Mesothelial cell of epicardium (in vitro differentiated cells): ENCODE data around the gene ANAPC2. TPM values are rescaled to one million over a fixed set of nuclear protein-coding genes. Genes with fewer than 3 reads are reported as not detected.

Source experiments
- DNase-seq, 2 experiments: peaks; one replicate each; pipeline ENCODE4 v3.0.0; 2021; ENCODE audit warnings: low spot score in 2 of 2; ENCODE audit not compliant: unreplicated experiment in 2 of 2
- H3K27ac Mint-ChIP-seq: 2 replicates; pipeline ENCODE4 v1.8.0; 2021; ENCODE audit warnings: mixed read lengths
- H3K27me3 Mint-ChIP-seq: 2 replicates; pipeline ENCODE4 v1.8.0; 2021; ENCODE audit warnings: low read depth, mixed read lengths
- H3K36me3 Mint-ChIP-seq: 2 replicates; pipeline ENCODE4 v1.8.0; 2021; ENCODE audit warnings: mixed read lengths
- H3K4me1 Mint-ChIP-seq: 2 replicates; pipeline ENCODE4 v1.8.0; 2021; ENCODE audit warnings: mixed read lengths
- H3K4me3 Mint-ChIP-seq: 2 replicates; pipeline ENCODE4 v1.8.0; 2021; ENCODE audit warnings: mild to moderate bottlenecking, moderate library complexity, mixed read lengths
- H3K9me3 Mint-ChIP-seq: 2 replicates; pipeline ENCODE4 v1.8.0; 2021; ENCODE audit warnings: mixed read lengths
- total RNA-seq: library from RNA; stranded (reverse); gene quantifications from 3 replicates; pipeline ENCODE4 v1.2.1, GENCODE V29; 2021
- TF ChIP-seq, protein P1 (sequence below): fragments of 200-600 bp; sonication (generic); IDR thresholded peaks from one replicate; pipeline ENCODE4 v1.5.0; 2021; ENCODE audit warnings: antibody characterized with exemption; ENCODE audit not compliant: unreplicated experiment

Gene ANAPC2
- total RNA-seq, 1 donor from 2014 or later, result 89.3 TPM

DNA sequence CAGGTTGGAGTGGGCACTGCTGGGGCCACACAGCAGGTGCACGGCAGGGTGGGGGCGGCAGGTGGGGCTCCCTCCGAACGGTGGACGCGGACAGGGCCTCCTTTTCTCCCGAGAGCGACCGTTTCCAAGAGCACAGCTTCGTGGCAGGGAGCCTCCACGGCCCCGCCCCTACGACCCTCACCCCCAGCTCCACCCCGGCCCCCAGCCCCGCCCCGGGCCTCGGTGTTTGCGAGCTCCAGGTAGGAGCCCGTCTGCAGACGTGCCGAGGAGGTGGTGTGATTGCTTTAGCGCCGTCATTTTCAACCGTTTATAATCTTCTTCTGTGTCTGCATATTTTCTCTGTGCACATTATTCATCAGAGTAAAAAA lies 40.6 kb downstream of the ANAPC2 start:
- no peaks in the 10 kb centered on the region for H3K4me1 Mint-ChIP-seq
- no peak overlapping the region for H3K27ac Mint-ChIP-seq
- TF ChIP-seq, protein P1, sequence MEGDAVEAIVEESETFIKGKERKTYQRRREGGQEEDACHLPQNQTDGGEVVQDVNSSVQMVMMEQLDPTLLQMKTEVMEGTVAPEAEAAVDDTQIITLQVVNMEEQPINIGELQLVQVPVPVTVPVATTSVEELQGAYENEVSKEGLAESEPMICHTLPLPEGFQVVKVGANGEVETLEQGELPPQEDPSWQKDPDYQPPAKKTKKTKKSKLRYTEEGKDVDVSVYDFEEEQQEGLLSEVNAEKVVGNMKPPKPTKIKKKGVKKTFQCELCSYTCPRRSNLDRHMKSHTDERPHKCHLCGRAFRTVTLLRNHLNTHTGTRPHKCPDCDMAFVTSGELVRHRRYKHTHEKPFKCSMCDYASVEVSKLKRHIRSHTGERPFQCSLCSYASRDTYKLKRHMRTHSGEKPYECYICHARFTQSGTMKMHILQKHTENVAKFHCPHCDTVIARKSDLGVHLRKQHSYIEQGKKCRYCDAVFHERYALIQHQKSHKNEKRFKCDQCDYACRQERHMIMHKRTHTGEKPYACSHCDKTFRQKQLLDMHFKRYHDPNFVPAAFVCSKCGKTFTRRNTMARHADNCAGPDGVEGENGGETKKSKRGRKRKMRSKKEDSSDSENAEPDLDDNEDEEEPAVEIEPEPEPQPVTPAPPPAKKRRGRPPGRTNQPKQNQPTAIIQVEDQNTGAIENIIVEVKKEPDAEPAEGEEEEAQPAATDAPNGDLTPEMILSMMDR, result no peak
- no peak for DNase-seq
- H3K9me3 Mint-ChIP-seq, result no peaks in the 10 kb centered on the region
- H3K27me3 Mint-ChIP-seq, result peaks cover 32% of the 10 kb centered on the region
- no peaks in the 10 kb centered on the region for H3K36me3 Mint-ChIP-seq
- H3K4me3 Mint-ChIP-seq, result no peak overlapping the region

DNA sequence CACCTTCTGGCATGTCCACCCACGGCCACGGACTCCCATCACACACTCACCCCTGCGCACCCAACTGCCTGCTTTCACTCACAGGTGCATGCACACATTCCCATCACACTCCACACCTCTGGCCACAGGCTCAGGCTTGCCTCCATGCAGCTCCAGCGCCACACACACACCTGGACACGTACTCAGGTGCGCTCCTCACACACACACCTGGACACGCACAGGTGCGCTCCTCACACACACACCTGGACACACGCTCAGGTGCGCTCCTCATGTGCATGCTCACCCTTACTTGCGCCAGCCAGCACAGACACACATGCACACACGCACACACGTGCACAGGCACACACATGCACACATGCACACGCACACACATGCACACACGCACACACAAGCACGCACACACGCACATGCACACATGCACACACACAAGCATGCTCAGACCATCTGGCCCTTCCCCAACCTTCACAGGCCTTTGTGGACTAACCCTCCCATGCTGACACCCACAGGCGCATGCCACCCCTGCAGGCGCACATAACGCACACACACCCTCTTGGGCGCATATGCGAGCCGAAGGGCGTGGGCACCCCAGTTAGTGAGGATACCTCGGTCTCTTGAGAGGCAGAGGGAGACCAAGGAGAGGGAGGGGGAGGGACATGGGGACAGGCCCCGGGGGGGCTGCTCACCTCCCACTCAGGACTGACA lies 41.1 kb downstream of the ANAPC2 start:
- TF ChIP-seq, protein P1, result no peak
- peaks cover 37% of the 10 kb centered on the region for H3K27me3 Mint-ChIP-seq
- no peaks in the 10 kb centered on the region for H3K4me1 Mint-ChIP-seq
- H3K9me3 Mint-ChIP-seq, result no peaks in the 10 kb centered on the region
- no peak for DNase-seq
- H3K27ac Mint-ChIP-seq, result no peak overlapping the region
- no peak overlapping the region for H3K4me3 Mint-ChIP-seq
- H3K36me3 Mint-ChIP-seq, result no peaks in the 10 kb centered on the region

DNA sequence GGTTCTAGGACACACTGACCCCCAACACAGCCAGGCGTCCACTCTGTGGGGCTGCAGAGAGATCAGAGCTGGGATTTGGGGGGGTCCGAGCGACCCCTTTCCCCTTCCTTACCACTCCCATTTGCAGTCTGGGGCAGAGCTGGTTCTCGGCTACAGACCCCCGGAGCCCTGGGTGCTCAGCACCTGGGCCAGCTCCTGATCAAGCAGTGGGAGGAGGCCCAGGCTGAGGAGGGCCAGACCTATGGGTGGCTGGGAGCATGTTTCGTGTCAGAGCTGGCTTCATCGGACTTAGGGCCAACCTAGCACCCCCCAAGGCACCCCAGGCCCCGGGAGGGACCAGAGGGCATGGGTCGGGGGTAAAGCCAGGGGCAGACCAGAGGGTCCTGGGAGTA lies 41.8 kb downstream of the ANAPC2 start:
- Mint-ChIP-seq H3K27me3 (peaks cover 45% of the 10 kb centered on the region), H3K27ac (no peak overlapping the region), H3K4me1 (no peaks in the 10 kb centered on the region), H3K4me3 (no peak overlapping the region), H3K9me3 (no peaks in the 10 kb centered on the region), H3K36me3 (no peaks in the 10 kb centered on the region)
- TF ChIP-seq, protein P1, result no peak
- DNase-seq, result no peak

DNA sequence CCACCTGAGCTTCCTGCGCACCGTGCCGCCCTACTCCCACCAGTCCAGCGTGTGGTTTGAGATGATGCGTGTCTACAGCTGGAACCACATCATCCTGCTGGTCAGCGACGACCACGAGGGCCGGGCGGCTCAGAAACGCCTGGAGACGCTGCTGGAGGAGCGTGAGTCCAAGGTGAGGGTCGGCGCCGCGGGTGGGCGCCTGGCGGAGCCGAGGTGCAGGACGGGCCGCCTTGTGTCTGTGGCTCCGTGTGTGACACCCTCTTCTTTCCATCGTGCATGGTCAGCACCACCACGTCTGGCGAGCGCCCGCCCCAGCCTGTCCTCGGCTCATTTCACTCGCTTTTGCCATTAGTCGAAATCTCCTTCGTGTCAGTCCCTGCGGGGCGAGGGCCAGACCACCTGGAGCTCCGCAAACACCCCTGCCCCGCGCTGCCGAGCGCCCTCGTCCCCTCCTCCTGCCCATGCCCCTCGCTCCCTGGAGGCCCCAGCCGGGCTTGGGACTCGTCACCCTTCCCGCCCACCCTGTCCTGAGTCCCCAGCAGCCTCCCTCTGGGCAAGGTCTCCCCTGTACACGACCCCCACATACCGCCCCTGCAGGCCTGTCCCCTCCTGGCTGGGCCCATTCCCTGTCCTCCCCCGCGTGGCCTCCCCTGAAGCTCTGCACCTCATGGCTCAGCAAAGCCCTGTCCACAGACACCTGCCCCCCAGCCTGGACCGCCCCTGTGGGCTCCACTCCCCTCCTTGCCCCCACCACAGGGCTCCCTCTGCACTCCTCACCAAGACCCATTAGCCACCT lies 42.4 kb downstream of the ANAPC2 start:
- H3K4me1 Mint-ChIP-seq, result no peaks in the 10 kb centered on the region
- no peaks in the 10 kb centered on the region for H3K9me3 Mint-ChIP-seq
- no peak overlapping the region for H3K4me3 Mint-ChIP-seq
- no peak for DNase-seq
- TF ChIP-seq, protein P1, result no peak
- H3K36me3 Mint-ChIP-seq, result no peaks in the 10 kb centered on the region
- H3K27ac Mint-ChIP-seq, result no peak overlapping the region
- peaks cover 50% of the 10 kb centered on the region for H3K27me3 Mint-ChIP-seq

DNA sequence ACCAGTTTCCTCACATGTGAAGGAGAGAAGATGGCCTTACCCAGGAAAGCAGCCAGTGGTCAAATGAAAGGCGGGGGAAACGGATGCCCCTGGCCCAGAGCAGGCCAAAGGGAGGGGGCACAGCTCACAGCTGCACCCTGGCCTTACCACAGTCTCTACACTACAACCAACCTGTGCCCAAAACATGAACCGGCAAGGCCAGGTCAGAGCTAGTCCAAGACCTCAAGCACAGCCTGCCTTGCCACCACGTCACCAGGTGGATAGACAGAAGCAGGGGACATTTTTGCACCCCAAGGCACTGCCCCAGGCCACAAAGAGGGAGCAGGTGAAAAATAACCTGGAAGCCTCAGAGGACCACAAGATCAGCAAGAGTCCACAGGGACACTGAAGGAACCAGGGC lies 44.9 kb downstream of the ANAPC2 start:
- Mint-ChIP-seq H3K4me1 (no peaks in the 10 kb centered on the region), H3K9me3 (no peaks in the 10 kb centered on the region), H3K36me3 (no peaks in the 10 kb centered on the region), H3K4me3 (no peak overlapping the region), H3K27ac (no peak overlapping the region), H3K27me3 (peaks cover 66% of the 10 kb centered on the region)
- TF ChIP-seq, protein P1, result no peak
- DNase-seq, result no peak
